PC-3 (cell line): ENCODE measurements around the gene ADI1. TPM values are rescaled to one million over a fixed set of nuclear protein-coding genes. Genes with fewer than 3 reads are reported as not detected.
A peak's percentile ranks its signal among the peaks of the same experiment; 100 is the strongest.

Experiments used
- ATAC-seq: fragments of 200-7000 bp; cut with Tn5 transposase; 2 replicates; pipeline ENCODE4 v1.9.1; 2020; ENCODE audit warnings: mild to moderate bottlenecking, moderate library complexity
- BruUV-seq: library from RNA; stranded (reverse); fragments of 400-500 nt; replicated peaks from 2 replicates; lab custom pipeline; 2021; lab: Mats Ljungman, UMichigan
- CTCF ChIA-PET: fragments of 300-600 bp; sonication (Branson Sonifier 250); formaldehyde crosslinking; loops from one replicate; lab custom pipeline; 2022; ENCODE audit warnings: antibody characterized with exemption; lab: Charles Lee
- POLR2A ChIA-PET: fragments of 300-600 bp; sonication (Branson Sonifier 250); formaldehyde crosslinking; loops from one replicate; lab custom pipeline; 2022; ENCODE audit warnings: antibody characterized with exemption; ENCODE audit not compliant: unreplicated experiment; lab: Charles Lee
- DNase-seq: peaks from one replicate; pipeline ENCODE4 v3.0.0-alpha.2; 2015
- H2AFZ ChIP-seq: fragments of 300-600 bp; sonication (generic); 2 replicates; pipeline ENCODE4 v1.6.0; 2016; ENCODE audit warnings: antibody characterized with exemption, low read length
- H3F3A ChIP-seq: fragments of 300-600 bp; sonication (generic); one replicate; pipeline ENCODE4 v1.6.0; 2017; ENCODE audit warnings: antibody characterized with exemption, low read length, control low read depth, mild to moderate bottlenecking; ENCODE audit not compliant: unreplicated experiment
- H3K27ac ChIP-seq: fragments of 300-600 bp; sonication (generic); 2 replicates; pipeline ENCODE4 v1.5.1; 2016; ENCODE audit warnings: mild to moderate bottlenecking, low read length
- H3K27me3 ChIP-seq: fragments of 300-600 bp; sonication (generic); 2 replicates; pipeline ENCODE4 v1.6.1; 2016; ENCODE audit warnings: low read length, mixed read lengths
- H3K36me3 ChIP-seq: fragments of 300-600 bp; sonication (generic); 2 replicates; pipeline ENCODE4 v1.6.1; 2016; ENCODE audit warnings: low read depth, mixed run types, low read length, mixed read lengths
- H3K4me1 ChIP-seq: fragments of 300-600 bp; sonication (generic); 2 replicates; pipeline ENCODE4 v1.5.1; 2016; ENCODE audit warnings: low read length; ENCODE audit not compliant: insufficient read depth
- H3K4me2 ChIP-seq: fragments of 300-600 bp; sonication (generic); 2 replicates; pipeline ENCODE4 v1.6.0; 2016; ENCODE audit warnings: low read length
- H3K4me3 ChIP-seq: fragments of 300-600 bp; sonication (generic); 2 replicates; pipeline ENCODE4 v1.5.1; 2016; ENCODE audit warnings: mild to moderate bottlenecking, low read length, mixed read lengths
- H3K79me2 ChIP-seq: fragments of 300-600 bp; sonication (generic); 2 replicates; pipeline ENCODE4 v1.6.1; 2017; ENCODE audit warnings: low read length, mixed read lengths
- H3K9ac ChIP-seq: fragments of 300-600 bp; sonication (generic); 2 replicates; pipeline ENCODE4 v1.6.0; 2016; ENCODE audit warnings: mild to moderate bottlenecking, low read length
- H3K9me2 ChIP-seq: fragments of 300-600 bp; sonication (generic); replicated peaks from 2 replicates; pipeline ENCODE4 v1.6.1; 2016; ENCODE audit warnings: mixed run types, low read length, mixed read lengths
- H3K9me3 ChIP-seq: fragments of 300-600 bp; sonication (generic); 2 replicates; pipeline ENCODE4 v1.6.1; 2016; ENCODE audit warnings: low read length, mixed read lengths
- H4K20me1 ChIP-seq: fragments of 300-600 bp; sonication (generic); 2 replicates; pipeline ENCODE4 v1.6.1; 2016; ENCODE audit warnings: low read length, mixed read lengths
- EZH2 ChIP-seq: fragments of 300-600 bp; sonication (generic); IDR thresholded peaks from one replicate; pipeline ENCODE4 v1.6.1; 2017; ENCODE audit warnings: antibody characterized with exemption, mild to moderate bottlenecking, low read length; ENCODE audit not compliant: unreplicated experiment
- EZH2phosphoT487 ChIP-seq: fragments of 300-600 bp; sonication (generic); IDR thresholded peaks from 2 replicates; pipeline ENCODE4 v1.6.1; 2018; ENCODE audit warnings: mild to moderate bottlenecking, antibody characterized with exemption, low read length, borderline replicate concordance
- intact Hi-C: fragments of 100-400 bp; cut with micrococcal nuclease; formaldehyde crosslinking; loops from 2 replicates; pipeline ENCODE4 v1.9.0; 2023
- total RNA-seq: library from RNA; depleted of rRNA; stranded (reverse); fragments of >200 nt; gene quantifications from 2 replicates; pipeline ENCODE4 v1.2.3, GENCODE V29; 2014
- TF ChIP-seq, protein P1 (sequence below): fragments of 300-600 bp; sonication (generic); conservative IDR thresholded peaks from 2 replicates; pipeline ENCODE4 v1.5.1; 2017; ENCODE audit warnings: antibody characterized with exemption, low read depth, mild to moderate bottlenecking, low read length

The ADI1 gene
- total RNA-seq, 1 experiment from 2014 or later = 97.8 TPM

DNA sequence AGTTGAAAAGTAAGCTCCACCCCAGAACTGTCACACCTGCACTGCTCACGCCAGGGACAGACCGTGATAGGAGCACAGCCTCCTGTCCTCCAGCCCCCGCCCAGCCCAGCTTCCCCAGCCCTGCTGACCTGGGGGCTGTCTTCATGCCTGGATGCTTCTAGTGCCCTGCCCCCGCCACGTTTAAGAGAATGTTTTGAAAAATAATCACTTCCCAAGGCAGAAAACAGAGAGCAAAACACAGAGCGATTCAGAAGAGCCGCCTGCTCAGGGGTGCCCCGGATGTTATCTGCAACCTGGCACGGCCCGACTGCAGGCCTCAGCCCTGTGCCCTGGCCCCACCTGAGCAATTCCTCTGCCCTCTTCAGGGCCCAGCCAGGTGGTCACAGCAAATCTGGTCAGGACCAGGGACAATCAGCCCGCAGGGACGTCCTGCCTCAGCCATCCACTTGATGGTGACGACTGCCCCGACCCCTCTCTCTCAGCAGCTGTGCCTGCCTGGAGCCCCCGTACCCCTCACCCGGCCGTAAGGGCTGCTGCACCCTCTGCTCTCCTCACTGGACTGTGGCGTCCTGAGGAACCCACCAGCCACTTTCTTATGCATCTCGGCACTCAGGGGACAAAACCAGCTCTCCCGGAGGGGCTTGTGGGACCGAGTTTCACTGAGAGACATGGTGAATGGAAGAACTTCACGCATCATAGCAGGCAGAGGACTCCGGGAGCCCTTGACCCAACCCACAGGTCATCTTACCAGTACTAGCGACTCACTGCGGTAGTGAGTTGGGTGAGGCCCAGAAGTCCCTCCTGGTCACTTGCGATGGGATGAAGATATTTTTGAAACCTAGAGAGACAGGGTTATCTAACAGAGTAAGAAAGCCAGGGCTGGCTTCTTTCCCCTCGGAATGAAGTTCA, 30.2 kb downstream of the ADI1 start:
- no peak for TF ChIP-seq EZH2
- no peak for TF ChIP-seq EZH2phosphoT487
- TF ChIP-seq, protein P1, sequence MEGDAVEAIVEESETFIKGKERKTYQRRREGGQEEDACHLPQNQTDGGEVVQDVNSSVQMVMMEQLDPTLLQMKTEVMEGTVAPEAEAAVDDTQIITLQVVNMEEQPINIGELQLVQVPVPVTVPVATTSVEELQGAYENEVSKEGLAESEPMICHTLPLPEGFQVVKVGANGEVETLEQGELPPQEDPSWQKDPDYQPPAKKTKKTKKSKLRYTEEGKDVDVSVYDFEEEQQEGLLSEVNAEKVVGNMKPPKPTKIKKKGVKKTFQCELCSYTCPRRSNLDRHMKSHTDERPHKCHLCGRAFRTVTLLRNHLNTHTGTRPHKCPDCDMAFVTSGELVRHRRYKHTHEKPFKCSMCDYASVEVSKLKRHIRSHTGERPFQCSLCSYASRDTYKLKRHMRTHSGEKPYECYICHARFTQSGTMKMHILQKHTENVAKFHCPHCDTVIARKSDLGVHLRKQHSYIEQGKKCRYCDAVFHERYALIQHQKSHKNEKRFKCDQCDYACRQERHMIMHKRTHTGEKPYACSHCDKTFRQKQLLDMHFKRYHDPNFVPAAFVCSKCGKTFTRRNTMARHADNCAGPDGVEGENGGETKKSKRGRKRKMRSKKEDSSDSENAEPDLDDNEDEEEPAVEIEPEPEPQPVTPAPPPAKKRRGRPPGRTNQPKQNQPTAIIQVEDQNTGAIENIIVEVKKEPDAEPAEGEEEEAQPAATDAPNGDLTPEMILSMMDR = no peak
- H2AFZ ChIP-seq = no peak overlapping the region
- H3K4me3 ChIP-seq = no peak overlapping the region
- intact Hi-C loops = no loop called here
- H3K9me3 ChIP-seq = no peaks in the 10 kb centered on the region
- CTCF ChIA-PET = no interaction called here
- H4K20me1 ChIP-seq = no peaks in the 10 kb centered on the region
- H3K9ac ChIP-seq = no peak overlapping the region
- H3K9me2 ChIP-seq = no peaks in the 10 kb centered on the region
- DNase-seq (no peak), ATAC-seq (no peak)
- H3F3A ChIP-seq = no peaks in the 10 kb centered on the region
- TSS peak; percentile 10 for BruUV-seq
- H3K79me2 ChIP-seq = no peaks in the 10 kb centered on the region
- H3K27me3 ChIP-seq = no peaks in the 10 kb centered on the region
- H3K36me3 ChIP-seq = no peaks in the 10 kb centered on the region
- H3K4me2 ChIP-seq = no peak overlapping the region
- POLR2A ChIA-PET = no interaction called here
- H3K27ac ChIP-seq = no peak overlapping the region
- no peaks in the 10 kb centered on the region for H3K4me1 ChIP-seq

DNA sequence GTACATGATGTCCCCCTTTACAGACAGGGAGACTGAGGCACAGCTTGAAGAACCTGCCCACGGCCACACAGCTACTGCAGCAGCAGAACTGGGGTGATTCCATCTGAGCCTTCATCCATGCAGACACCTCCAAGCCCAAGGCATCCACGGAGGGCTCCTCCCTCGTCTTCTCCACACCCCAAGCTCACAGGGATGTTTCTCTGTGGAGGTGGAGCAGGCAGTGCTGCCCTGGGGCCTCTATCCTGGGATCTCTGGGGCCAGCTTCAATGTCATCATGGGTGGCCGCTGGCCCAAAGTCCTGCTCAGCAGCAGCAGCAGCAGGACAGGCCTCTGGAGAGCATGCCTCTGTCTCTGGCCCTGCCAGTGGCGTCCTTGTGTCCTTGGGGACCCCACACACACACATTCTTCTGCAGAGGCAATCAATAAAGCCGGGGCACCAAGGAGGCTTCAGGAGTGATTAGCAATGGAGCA, 31.2 kb downstream of the ADI1 start:
- CTCF ChIA-PET = no interaction called here
- no TSS peak for BruUV-seq
- Histone ChIP-seq H3K4me1 (no peaks in the 10 kb centered on the region), H3K9me3 (no peaks in the 10 kb centered on the region), H3F3A (no peaks in the 10 kb centered on the region), H3K27ac (no peak overlapping the region), H2AFZ (no peak overlapping the region), H3K9me2 (no peaks in the 10 kb centered on the region), H3K36me3 (no peaks in the 10 kb centered on the region), H4K20me1 (no peaks in the 10 kb centered on the region), H3K4me2 (no peak overlapping the region), H3K27me3 (no peaks in the 10 kb centered on the region), H3K9ac (no peak overlapping the region), H3K4me3 (no peak overlapping the region), H3K79me2 (no peaks in the 10 kb centered on the region)
- no peak for ATAC-seq
- intact Hi-C loops = no loop called here
- POLR2A ChIA-PET = no interaction called here
- TF ChIP-seq, protein P1 = no peak
- TF ChIP-seq EZH2 (no peak), EZH2phosphoT487 (no peak)
- no peak for DNase-seq

DNA sequence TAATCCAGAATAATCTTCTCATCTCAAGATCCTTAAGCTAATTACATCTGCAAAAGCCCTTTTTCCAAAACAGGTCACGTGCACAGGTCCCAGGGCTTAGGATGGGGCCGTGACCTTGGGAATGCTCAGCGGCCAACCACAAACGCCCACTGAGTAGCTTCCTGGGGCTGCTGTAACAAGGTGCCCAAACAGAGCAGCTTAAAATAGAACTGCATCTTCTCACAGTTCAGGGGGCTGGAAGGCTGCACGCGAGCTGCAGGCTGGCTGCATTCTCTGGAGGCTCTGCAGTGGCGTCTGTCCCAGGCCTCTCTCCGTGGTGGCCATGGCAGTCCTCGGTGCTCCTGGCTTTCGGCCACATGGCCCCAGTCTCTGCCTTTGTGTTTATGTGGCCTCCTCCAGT, 31.9 kb downstream of the ADI1 start:
- BruUV-seq = no TSS peak
- H4K20me1 ChIP-seq = no peaks in the 10 kb centered on the region
- H3K27ac ChIP-seq = no peak overlapping the region
- H3K36me3 ChIP-seq = no peaks in the 10 kb centered on the region
- ChIA-PET POLR2A (no interaction called here), CTCF (no interaction called here)
- no peaks in the 10 kb centered on the region for H3K79me2 ChIP-seq
- ATAC-seq (no peak), DNase-seq (no peak)
- H3K4me3 ChIP-seq = no peak overlapping the region
- no peak overlapping the region for H2AFZ ChIP-seq
- no peak overlapping the region for H3K4me2 ChIP-seq
- no peaks in the 10 kb centered on the region for H3F3A ChIP-seq
- TF ChIP-seq, protein P1 = no peak
- TF ChIP-seq EZH2phosphoT487 = no peak
- H3K4me1 ChIP-seq = no peaks in the 10 kb centered on the region
- no peak overlapping the region for H3K9ac ChIP-seq
- no peaks in the 10 kb centered on the region for H3K9me2 ChIP-seq
- no peaks in the 10 kb centered on the region for H3K9me3 ChIP-seq
- H3K27me3 ChIP-seq = no peaks in the 10 kb centered on the region
- intact Hi-C loops = no loop called here
